Measurements from ENCODE around the gene MATN1. TPM values are rescaled to one million over a fixed set of nuclear protein-coding genes. Genes with fewer than 3 reads are reported as not detected.

The MATN1 gene
- total RNA-seq, 4 donors from 2014 or later: 0.98 TPM; not detected in 3

- Histone ChIP-seq H3K9me3 (no peaks in the 10 kb centered on the region), H3K4me1 (peaks cover 5% of the 10 kb centered on the region), H3K27me3 (no peaks in the 10 kb centered on the region), H3K36me3 (peaks cover 20% of the 10 kb centered on the region), H3K4me3 (no peak overlapping the region), H3K27ac (no peak overlapping the region)
- 71% methylated on average over 21 of the region's 23 CpGs for WGBS
- DNase-seq (ENCODE audit: low spot score in 2 of 2): no peak
- TF ChIP-seq POLR2A (IDR thresholded peaks at IDR 0.05) (no peak), POLR2AphosphoS5 (IDR thresholded peaks at IDR 0.05) (no peak), EP300 (IDR thresholded peaks at IDR 0.05) (no peak)
- TF ChIP-seq, protein P1, sequence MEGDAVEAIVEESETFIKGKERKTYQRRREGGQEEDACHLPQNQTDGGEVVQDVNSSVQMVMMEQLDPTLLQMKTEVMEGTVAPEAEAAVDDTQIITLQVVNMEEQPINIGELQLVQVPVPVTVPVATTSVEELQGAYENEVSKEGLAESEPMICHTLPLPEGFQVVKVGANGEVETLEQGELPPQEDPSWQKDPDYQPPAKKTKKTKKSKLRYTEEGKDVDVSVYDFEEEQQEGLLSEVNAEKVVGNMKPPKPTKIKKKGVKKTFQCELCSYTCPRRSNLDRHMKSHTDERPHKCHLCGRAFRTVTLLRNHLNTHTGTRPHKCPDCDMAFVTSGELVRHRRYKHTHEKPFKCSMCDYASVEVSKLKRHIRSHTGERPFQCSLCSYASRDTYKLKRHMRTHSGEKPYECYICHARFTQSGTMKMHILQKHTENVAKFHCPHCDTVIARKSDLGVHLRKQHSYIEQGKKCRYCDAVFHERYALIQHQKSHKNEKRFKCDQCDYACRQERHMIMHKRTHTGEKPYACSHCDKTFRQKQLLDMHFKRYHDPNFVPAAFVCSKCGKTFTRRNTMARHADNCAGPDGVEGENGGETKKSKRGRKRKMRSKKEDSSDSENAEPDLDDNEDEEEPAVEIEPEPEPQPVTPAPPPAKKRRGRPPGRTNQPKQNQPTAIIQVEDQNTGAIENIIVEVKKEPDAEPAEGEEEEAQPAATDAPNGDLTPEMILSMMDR (IDR thresholded peaks at IDR 0.05): no peak
These were observed 7.1 kb upstream of the MATN1 start for GRCh38 chr1:30730346-30731108.

GRCh38 chr1:30729901-30730300 is 6.5 kb upstream of the MATN1 start:
- WGBS: 76% methylated on average over 6 of the region's 6 CpGs
- no peaks in the 10 kb centered on the region for H3K27me3 ChIP-seq
- H3K9me3 ChIP-seq: no peaks in the 10 kb centered on the region
- H3K36me3 ChIP-seq: peaks cover 20% of the 10 kb centered on the region
- H3K4me1 ChIP-seq: peaks cover 5% of the 10 kb centered on the region
- no peak overlapping the region for H3K4me3 ChIP-seq
- H3K27ac ChIP-seq: no peak overlapping the region
- TF ChIP-seq POLR2AphosphoS5 (IDR thresholded peaks at IDR 0.05) (no peak), POLR2A (IDR thresholded peaks at IDR 0.05) (no peak), EP300 (IDR thresholded peaks at IDR 0.05) (no peak)
- TF ChIP-seq, protein P1 (IDR thresholded peaks at IDR 0.05): no peak
- no peak for DNase-seq (ENCODE audit: low spot score in 2 of 2)

- Histone ChIP-seq H3K4me3 (no peak overlapping the region), H3K27ac (no peak overlapping the region), H3K4me1 (peaks cover 5% of the 10 kb centered on the region), H3K27me3 (no peaks in the 10 kb centered on the region), H3K9me3 (no peaks in the 10 kb centered on the region), H3K36me3 (peaks cover 27% of the 10 kb centered on the region)
- WGBS: 78% methylated on average over 8 of the region's 17 CpGs
- DNase-seq (ENCODE audit: low spot score in 2 of 2): no peak
- TF ChIP-seq POLR2A (IDR thresholded peaks at IDR 0.05) (no peak), POLR2AphosphoS5 (IDR thresholded peaks at IDR 0.05) (no peak), EP300 (IDR thresholded peaks at IDR 0.05) (no peak)
- TF ChIP-seq, protein P1 (IDR thresholded peaks at IDR 0.05): no peak
These were observed 5.7 kb upstream of the MATN1 start for GRCh38 chr1:30728832-30729638.

GRCh38 chr1:30728340-30728739 is 5.0 kb upstream of the MATN1 start:
- Histone ChIP-seq H3K9me3 (no peaks in the 10 kb centered on the region), H3K4me3 (no peak overlapping the region), H3K4me1 (peaks cover 5% of the 10 kb centered on the region), H3K36me3 (peaks cover 34% of the 10 kb centered on the region), H3K27me3 (no peaks in the 10 kb centered on the region), H3K27ac (no peak overlapping the region)
- DNase-seq (ENCODE audit: low spot score in 2 of 2): no peak
- WGBS: 84% methylated on average over 8 of the region's 8 CpGs
- TF ChIP-seq EP300 (IDR thresholded peaks at IDR 0.05): no peak
- TF ChIP-seq POLR2A (IDR thresholded peaks at IDR 0.05): no peak
- TF ChIP-seq, protein P1 (IDR thresholded peaks at IDR 0.05): no peak
- no peak for TF ChIP-seq POLR2AphosphoS5 (IDR thresholded peaks at IDR 0.05)

GRCh38 chr1:30727824-30728223 is 4.4 kb upstream of the MATN1 start:
- H3K4me3 ChIP-seq: no peak overlapping the region
- no peaks in the 10 kb centered on the region for H3K27me3 ChIP-seq
- H3K27ac ChIP-seq: no peak overlapping the region
- TF ChIP-seq POLR2A (IDR thresholded peaks at IDR 0.05) (no peak), EP300 (IDR thresholded peaks at IDR 0.05) (no peak), POLR2AphosphoS5 (IDR thresholded peaks at IDR 0.05) (no peak)
- TF ChIP-seq, protein P1 (IDR thresholded peaks at IDR 0.05): no peak
- WGBS: 100% methylated on average over 2 of the region's 2 CpGs
- peaks cover 5% of the 10 kb centered on the region for H3K4me1 ChIP-seq
- DNase-seq (ENCODE audit: low spot score in 2 of 2): no peak
- peaks cover 39% of the 10 kb centered on the region for H3K36me3 ChIP-seq
- no peaks in the 10 kb centered on the region for H3K9me3 ChIP-seq

Data from suprapubic skin (tissue), 4 donors.